HL-60 (cell line): ENCODE data around the gene GRID2.

Experiments used
- CTCF ChIP-seq: IDR thresholded peaks from one replicate; pipeline ENCODE4 v1.5.1; 2011; ENCODE audit warnings: low read length, control low read depth, inconsistent platforms; ENCODE audit not compliant: insufficient read depth
- GABPA ChIP-seq: IDR thresholded peaks from 2 replicates; pipeline ENCODE4 v1.6.1; 2012; ENCODE audit warnings: low read depth
- REST ChIP-seq: IDR thresholded peaks from 2 replicates; pipeline ENCODE4 v1.6.1; 2012; ENCODE audit warnings: low read depth; ENCODE audit not compliant: insufficient replicate concordance
- SPI1 ChIP-seq: IDR thresholded peaks from 2 replicates; pipeline ENCODE4 v1.6.1; 2012; ENCODE audit warnings: low read depth, mild to moderate bottlenecking, borderline replicate concordance

GRCh38 chr4:93228021-93228420 lies 924.3 kb downstream of the GRID2 start:
- TF ChIP-seq CTCF, result no peak
- no peak for TF ChIP-seq REST
- TF ChIP-seq GABPA, result no peak
- TF ChIP-seq SPI1, result no peak
